Adrenal gland (tissue), 12 donors: ENCODE results near the gene KCNA1. TPM values are rescaled to one million over a fixed set of nuclear protein-coding genes. Genes with fewer than 3 reads are reported as not detected.

Experiments used
- DNase-seq, 7 donors: peaks; one replicate each; pipeline ENCODE4 v3.0.0-alpha.2; 2019 to 2020
- H3K27ac ChIP-seq, 5 donors: fragments of 200-600 bp; sonication (generic) in 4 of 5; 1 replicate in 3 of 5; 2 replicates in 2 of 5; pipeline versions ENCODE4 v1.5.1 to v1.8.0; 2016 to 2020; ENCODE audit warnings: mild to moderate bottlenecking in 1 of 5
- H3K27me3 ChIP-seq: fragments of 200-600 bp; 2 replicates; pipeline ENCODE4 v1.8.0; 2021
- H3K36me3 ChIP-seq, 2 donors: fragments of 200-600 bp; replicated peaks in 1 of 2; 1 replicate in 1 of 2; 2 replicates in 1 of 2; pipeline versions ENCODE4 v1.5.1 to v1.8.0; 2018 to 2022
- H3K4me1 ChIP-seq, 2 donors: fragments of 200-600 bp; replicated peaks in 1 of 2; 1 replicate in 1 of 2; 2 replicates in 1 of 2; pipeline versions ENCODE4 v1.5.1 to v1.8.0; 2018 to 2021
- H3K4me3 ChIP-seq, 4 donors: fragments of 200-600 bp; sonication (generic) in 3 of 4; one replicate each; pipeline ENCODE4 v1.5.1; 2016 to 2018
- H3K9me3 ChIP-seq, 3 donors: fragments of 200-600 bp; sonication (generic) in 1 of 3; replicated peaks in 1 of 3; 1 replicate in 2 of 3; 2 replicates in 1 of 3; pipeline versions ENCODE4 v1.5.1 to v1.8.0; 2016 to 2021
- CTCF ChIP-seq, 6 experiments: fragments of 450-650 bp in 4 of 6; fragments of 200-600 bp in 2 of 6; sonication (generic) in 1 of 6; IDR thresholded peaks; 1 replicate in 5 of 6; 2 replicates in 1 of 6; pipeline versions ENCODE4 v1.5.1 to v1.8.0; 2016 to 2021; ENCODE audit warnings: antibody characterized with exemption in 6 of 6, mild to moderate bottlenecking in 2 of 6, moderate library complexity in 1 of 6
- POLR2A ChIP-seq, 2 donors: fragments of 450-650 bp; IDR thresholded peaks; one replicate each; pipeline ENCODE4 v1.6.1; 2017; ENCODE audit warnings: antibody characterized with exemption in 2 of 2, mild to moderate bottlenecking in 2 of 2, moderate library complexity in 1 of 2
- WGBS, 4 donors: extraction: QIAGEN DNeasy Blood & Tissue Kit in 2 of 4; methylation state at CpG; one replicate each; pipeline versions ENCODE4 v1.1.5 to v1.1.7; 2013 to 2017; 5-methylcytosine and 5-hydroxymethylcytosine counted together
- intact Hi-C, 2 donors: fragments of 100-400 bp; cut with DNase I; formaldehyde crosslinking; loops; one replicate each; pipeline versions ENCODE4 v1.14.1 to v1.15.0; 2022 to 2023
- polyA plus RNA-seq, 3 donors: library from polyadenylated mRNA; stranded (reverse); fragments of 200-250 nt in 2 of 3; fragments of 350-450 nt in 1 of 3; fragmentation: Illumina TruSeq in 1 of 3; extraction: RNeasy Lipid Tissue Mini Kit (QIAGEN cat#74804) in 1 of 3; gene quantifications; one replicate each; pipeline ENCODE4 v1.2.3, GENCODE V29; 2013 to 2014
- total RNA-seq, 9 donors: library from RNA; depleted of rRNA in 4 of 9; stranded (reverse); fragments of >200 nt in 4 of 9; fragments of 120-200 nt in 1 of 9; fragmentation: NEBNext Ultra II Directional in 1 of 9; extraction: Animal tissue kit (Norgen Biotek cat#: 25700) in 1 of 9; gene quantifications; one replicate each; pipeline versions ENCODE4 v1.1.0 to v1.2.4, GENCODE V29; 2013 to 2023
- donor health status: healthy with polysubstance abuse.
- donor health status: Bipolar disorder and iron deficiency.
- donor health status: DM: yes; HTN: yes; CAD: no.
- donor health status: DM: no; HTN: no; CAD: no.
- donor health status: DM: no; HTN: no; CAD: no.
- donor health status: DM: yes; HTN: yes; CAD: no.

Gene KCNA1
- total and polyA plus RNA-seq, 12 donors, result under 0.01 TPM; not detected in 11

- H3K9me3 ChIP-seq, result no peaks in the 10 kb centered on the region
- H3K27ac ChIP-seq, result no peak overlapping the region
- H3K36me3 ChIP-seq, result no peaks in the 10 kb centered on the region
- DNase-seq, result no peak
- no peaks in the 10 kb centered on the region for H3K27me3 ChIP-seq
- no peak for TF ChIP-seq CTCF (IDR thresholded peaks at IDR 0.05)
- no peak for TF ChIP-seq POLR2A (IDR thresholded peaks at IDR 0.05)
- WGBS, 4 donors, result 46 to 64% (median 55%) methylated on average over 5 of the region's 5 CpGs
- H3K4me3 ChIP-seq, result no peak overlapping the region
- intact Hi-C loops, result no loop called here
- no peaks in the 10 kb centered on the region for H3K4me1 ChIP-seq
Observed at GRCh38 chr12:4865246-4865645, 44.5 kb upstream of the KCNA1 start.

- Histone ChIP-seq H3K9me3 (no peaks in the 10 kb centered on the region), H3K4me3 (no peak overlapping the region), H3K27ac (no peak overlapping the region), H3K36me3 (no peaks in the 10 kb centered on the region), H3K4me1 (no peaks in the 10 kb centered on the region), H3K27me3 (peaks cover 9% of the 10 kb centered on the region)
- no peak for TF ChIP-seq POLR2A (IDR thresholded peaks at IDR 0.05)
- DNase-seq, result no peak
- WGBS, 4 donors, result 36 to 40% (median 39%) methylated on average over 9 of the region's 9 CpGs
- intact Hi-C loops, result no loop called here
Observed at GRCh38 chr12:4866299-4866698, 43.4 kb upstream of the KCNA1 start.

- no peak for DNase-seq
- 74 to 86% (median 76%) methylated on average over 5 of the region's 5 CpGs for WGBS, 4 donors
- intact Hi-C loops, result no loop called here
- no peak overlapping the region for H3K27ac ChIP-seq
- no peaks in the 10 kb centered on the region for H3K4me1 ChIP-seq
- peaks cover 13% of the 10 kb centered on the region for H3K27me3 ChIP-seq
- TF ChIP-seq POLR2A (IDR thresholded peaks at IDR 0.05) (no peak), CTCF (IDR thresholded peaks at IDR 0.05) (no peak)
- H3K36me3 ChIP-seq, result no peaks in the 10 kb centered on the region
- H3K4me3 ChIP-seq, result no peak overlapping the region
- no peaks in the 10 kb centered on the region for H3K9me3 ChIP-seq
Observed at GRCh38 chr12:4867384-4867783, 42.3 kb upstream of the KCNA1 start.

- no peak for DNase-seq
- no peak overlapping the region for H3K27ac ChIP-seq
- no peak overlapping the region for H3K4me3 ChIP-seq
- no peaks in the 10 kb centered on the region for H3K36me3 ChIP-seq
- H3K9me3 ChIP-seq, result no peaks in the 10 kb centered on the region
- WGBS, 4 donors, result 78 to 86% (median 81%) methylated on average over 3 of the region's 3 CpGs
- H3K4me1 ChIP-seq, result no peaks in the 10 kb centered on the region
- TF ChIP-seq CTCF (IDR thresholded peaks at IDR 0.05) (no peak), POLR2A (IDR thresholded peaks at IDR 0.05) (no peak)
- H3K27me3 ChIP-seq, result peaks cover 13% of the 10 kb centered on the region
- intact Hi-C loops, result no loop called here
Observed at GRCh38 chr12:4870423-4870822, 39.3 kb upstream of the KCNA1 start.

GRCh38 chr12:4871514-4871913 lies 38.2 kb upstream of the KCNA1 start:
- no peak for DNase-seq
- Histone ChIP-seq H3K27me3 (peaks cover 13% of the 10 kb centered on the region), H3K36me3 (no peaks in the 10 kb centered on the region), H3K9me3 (no peaks in the 10 kb centered on the region), H3K4me1 (no peaks in the 10 kb centered on the region), H3K4me3 (no peak overlapping the region), H3K27ac (no peak overlapping the region)
- intact Hi-C loops, result no loop called here
- TF ChIP-seq POLR2A (IDR thresholded peaks at IDR 0.05), result no peak
- no peak for TF ChIP-seq CTCF (IDR thresholded peaks at IDR 0.05)
- 74 to 85% (median 81%) methylated on average over 9 of the region's 9 CpGs for WGBS, 4 donors
